Gastrocnemius medialis (tissue), 4 donors: ENCODE results near the gene DHRS1. TPM values are rescaled to one million over a fixed set of nuclear protein-coding genes. Genes with fewer than 3 reads are reported as not detected.

Experiments
- ATAC-seq, 2 donors: fragments of 150-250 bp; one replicate each; pipeline ENCODE4 v1.9.1; 2016
- DNase-seq, 2 donors: peaks; one replicate each; pipeline ENCODE4 v3.0.0-alpha.2; 2019
- H3K27ac ChIP-seq, 4 donors: fragments of 200-600 bp; sonication (generic); 1 replicate in 1 of 4; 2 replicates in 3 of 4; pipeline ENCODE4 v1.5.1; 2016 to 2018; ENCODE audit warnings: mild to moderate bottlenecking in 2 of 4, moderate library complexity in 1 of 4
- H3K27me3 ChIP-seq, 3 donors: fragments of 200-600 bp; sonication (generic) in 2 of 3; 1 replicate in 1 of 3; 2 replicates in 2 of 3; pipeline versions ENCODE4 v1.5.1 to v1.6.0; 2016 to 2019; ENCODE audit warnings: mild to moderate bottlenecking in 1 of 3, moderate library complexity in 1 of 3
- H3K36me3 ChIP-seq, 2 donors: fragments of 200-600 bp; sonication (generic) in 1 of 2; one replicate each; pipeline ENCODE4 v1.5.1; 2017 to 2018
- H3K4me1 ChIP-seq, 2 donors: fragments of 200-600 bp; sonication (generic) in 1 of 2; one replicate each; pipeline ENCODE4 v1.5.1; 2016 to 2017; ENCODE audit warnings: mild to moderate bottlenecking in 2 of 2
- H3K4me3 ChIP-seq, 4 donors: fragments of 200-600 bp; sonication (generic) in 3 of 4; 1 replicate in 1 of 4; 2 replicates in 3 of 4; pipeline ENCODE4 v1.5.1; 2016 to 2019; ENCODE audit warnings: mild to moderate bottlenecking in 2 of 4
- H3K9me3 ChIP-seq, 3 donors: fragments of 200-600 bp; sonication (generic) in 2 of 3; 1 replicate in 1 of 3; 2 replicates in 2 of 3; pipeline ENCODE4 v1.5.1; 2016 to 2019
- CTCF ChIP-seq, 5 experiments: fragments of 450-650 bp in 3 of 5; fragments of 200-600 bp in 2 of 5; sonication (generic) in 2 of 5; IDR thresholded peaks in 4 of 5; conservative IDR thresholded peaks in 1 of 5; 1 replicate in 4 of 5; 2 replicates in 1 of 5; pipeline ENCODE4 v1.5.1; 2016 to 2019; ENCODE audit warnings: antibody characterized with exemption in 5 of 5, mild to moderate bottlenecking in 3 of 5, moderate library complexity in 3 of 5
- POLR2A ChIP-seq, 2 donors: fragments of 450-650 bp; IDR thresholded peaks; one replicate each; pipeline ENCODE4 v1.6.1; 2017; ENCODE audit warnings: antibody characterized with exemption in 2 of 2, mild to moderate bottlenecking in 2 of 2, moderate library complexity in 2 of 2
- in situ Hi-C, 4 donors: fragments of 200-750 bp; cut with MboI; loops; one replicate each; pipeline versions ENCODE4 v1.15.0 to v1.8.0; 2017; ENCODE audit warnings: low sequenced_read_pairs in 4 of 4
- intact Hi-C: fragments of 100-400 bp; cut with DNase I; formaldehyde crosslinking; loops from one replicate; pipeline ENCODE4 v1.15.1; 2023; ENCODE audit warnings: low total_unique reads
- total RNA-seq, 4 donors: library from RNA; depleted of rRNA; stranded (reverse); fragments of >200 nt; gene quantifications; one replicate each; pipeline versions ENCODE4 v1.1.0 to v1.2.3, GENCODE V29; 2016

DHRS1 gene
- total RNA-seq, 4 donors from 2014 or later, result 1.9 to 12.2 (median 8.2) TPM

DNA sequence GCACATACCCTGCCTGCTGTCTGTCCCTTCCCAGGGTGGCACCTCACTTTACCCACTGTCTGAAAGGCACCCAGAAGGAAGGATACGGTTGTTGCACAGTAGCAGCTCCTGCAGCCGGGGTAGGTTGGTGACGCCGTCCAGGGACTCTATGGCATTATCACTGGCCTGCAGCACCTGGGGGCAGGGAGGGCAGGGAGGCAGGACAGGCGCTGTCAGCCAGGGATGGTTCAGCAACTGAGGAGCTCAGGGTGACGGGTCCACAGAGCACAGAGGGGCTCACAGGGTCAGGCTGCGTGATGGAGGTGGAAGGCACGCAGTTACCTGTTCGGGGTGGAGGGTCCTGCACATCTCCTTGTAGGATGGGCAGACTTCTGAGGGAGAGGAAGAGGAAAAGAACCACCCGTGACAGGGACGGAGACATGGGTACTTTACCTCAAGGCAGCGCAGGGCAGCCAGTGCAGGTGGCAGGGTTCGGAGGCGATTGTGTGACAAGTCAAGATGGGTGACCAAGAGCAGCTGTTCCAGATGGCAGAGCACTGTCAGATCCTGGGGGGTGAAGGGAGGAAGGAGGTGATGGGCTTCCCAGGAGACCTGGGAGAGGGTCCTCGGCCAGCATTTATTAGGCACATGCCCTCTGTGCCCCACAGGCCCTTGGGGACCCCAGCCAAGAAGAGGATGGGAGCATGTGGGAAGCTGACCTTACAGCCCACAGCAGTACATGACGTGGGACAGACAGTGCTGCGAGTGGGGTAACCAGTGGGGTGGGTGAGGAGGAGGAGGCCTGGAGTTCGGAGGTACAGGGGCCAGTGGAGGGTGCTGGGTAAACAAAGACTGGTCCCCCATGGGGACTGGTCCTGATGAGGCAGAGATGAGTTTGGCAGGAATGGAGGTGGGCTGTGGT lies 33.0 kb downstream of the DHRS1 start:
- TF ChIP-seq POLR2A (IDR thresholded peaks at IDR 0.05) (no peak), CTCF (IDR thresholded peaks at IDR 0.05 in 4 of 5, conservative IDR thresholded peaks at IDR 0.05 in 1 of 5) (no peak)

DNA sequence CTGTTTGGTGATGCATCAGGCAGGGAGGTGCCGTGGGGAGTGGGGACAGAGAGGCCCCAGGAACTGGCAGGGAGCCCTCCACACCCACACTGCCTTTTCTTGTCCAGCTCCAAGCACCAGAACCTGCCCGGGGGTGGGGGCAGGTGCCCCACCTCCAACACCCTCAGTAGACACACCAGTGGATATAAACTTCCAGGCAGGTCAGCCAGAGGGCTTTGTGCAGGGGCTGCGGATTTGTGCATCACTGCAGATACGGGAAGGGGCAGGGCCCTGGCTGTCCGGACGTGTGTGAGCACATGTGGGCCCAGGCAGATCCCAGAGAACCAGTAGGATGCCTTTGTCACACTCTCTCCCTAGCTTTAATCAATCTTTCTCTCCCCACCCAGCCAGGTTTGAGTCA lies 35.3 kb downstream of the DHRS1 start:
- no peak overlapping the region for H3K27ac ChIP-seq
- DNase-seq (no peak), ATAC-seq (no peak)
- H3K4me3 ChIP-seq, result no peak overlapping the region
- intact Hi-C loops (no loop called here), in situ Hi-C loops (no loop called here)
- H3K9me3 ChIP-seq, result no peaks in the 10 kb centered on the region
- H3K4me1 ChIP-seq, result no peaks in the 10 kb centered on the region
- peaks cover 0 to 34% of the 10 kb centered on the region in 2 donors for H3K36me3 ChIP-seq
- no peaks in the 10 kb centered on the region for H3K27me3 ChIP-seq
- TF ChIP-seq POLR2A (IDR thresholded peaks at IDR 0.05), result no peak

More for the DNA sequence above, 33.0 kb downstream of the DHRS1 start:
- Histone ChIP-seq H3K9me3 (no peaks in the 10 kb centered on the region), H3K4me3 (no peak overlapping the region), H3K36me3 (peaks cover 0 to 42% of the 10 kb centered on the region in 2 donors), H3K27ac (no peak overlapping the region), H3K4me1 (no peaks in the 10 kb centered on the region), H3K27me3 (no peaks in the 10 kb centered on the region)
- ATAC-seq, result no peak
- in situ Hi-C loops (no loop called here), intact Hi-C loops (no loop called here)
- no peak for DNase-seq

- no peak overlapping the region for H3K27ac ChIP-seq
- H3K9me3 ChIP-seq, result no peaks in the 10 kb centered on the region
- intact Hi-C loops, result no loop called here
- no peak for TF ChIP-seq POLR2A (IDR thresholded peaks at IDR 0.05)
- no peak for TF ChIP-seq CTCF (IDR thresholded peaks at IDR 0.05 in 4 of 5, conservative IDR thresholded peaks at IDR 0.05 in 1 of 5)
- H3K4me3 ChIP-seq, result no peak overlapping the region
- no peak for DNase-seq
- in situ Hi-C loops, result no loop called here
- H3K27me3 ChIP-seq, result no peaks in the 10 kb centered on the region
- H3K36me3 ChIP-seq, result peaks cover 0 to 29% of the 10 kb centered on the region in 2 donors
- H3K4me1 ChIP-seq, result no peaks in the 10 kb centered on the region
- ATAC-seq, result no peak
Observed at GRCh38 chr14:24263848-24264247, 35.7 kb downstream of the DHRS1 start.

DNA sequence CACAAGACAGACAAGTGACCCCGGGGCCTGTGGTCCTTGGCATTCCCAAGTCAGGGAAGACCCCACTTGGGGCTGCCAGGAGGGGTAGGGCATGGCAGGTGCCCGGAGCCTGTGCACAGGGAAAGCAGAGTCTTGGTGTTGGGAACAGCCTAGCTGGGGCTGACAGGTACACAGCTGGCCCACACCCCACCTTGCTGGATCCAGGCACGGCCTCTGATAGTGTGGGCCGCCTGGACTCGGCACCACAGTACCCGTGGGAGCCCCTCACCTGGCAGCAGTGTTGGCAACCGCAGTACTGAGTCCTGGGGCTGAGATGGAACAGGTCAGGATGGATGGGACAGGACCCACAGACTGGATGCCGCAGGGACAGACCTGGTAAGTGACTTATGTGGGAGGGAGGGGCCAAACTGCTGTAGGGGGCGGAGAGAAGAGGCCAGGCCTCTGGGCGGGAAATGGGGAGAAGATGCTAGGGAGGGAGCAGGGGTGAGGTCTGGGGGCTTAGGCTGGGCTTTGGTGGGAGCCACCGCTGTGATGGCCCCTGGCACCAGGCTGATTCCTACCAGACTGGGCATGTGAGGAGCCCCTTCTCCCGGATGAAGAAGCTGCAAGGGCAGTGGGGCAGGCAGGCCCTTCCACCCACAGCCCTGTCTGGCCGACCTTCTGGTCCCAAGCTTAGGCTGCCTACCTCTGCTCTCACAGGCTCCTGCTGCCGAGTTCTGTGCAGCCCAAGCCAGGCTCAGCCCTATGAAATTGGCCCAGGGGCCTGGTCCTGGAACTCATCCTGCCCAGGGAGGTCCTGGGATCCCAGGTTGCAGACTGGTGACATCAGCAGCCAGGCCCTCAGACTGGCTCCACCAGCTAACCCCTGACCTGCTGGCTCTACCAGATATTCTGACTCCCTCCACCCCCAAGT lies 36.5 kb downstream of the DHRS1 start, which contains the start of gene TGM1:
Gene TGM1, minus strand, starts transcription at position 357 of the 913 bp plus-strand sequence. CDS start 825 bp downstream, outside the sequence.
- H3K36me3 ChIP-seq, result peaks cover 0 to 28% of the 10 kb centered on the region in 2 donors
- ATAC-seq (no peak), DNase-seq (no peak)
- no peaks in the 10 kb centered on the region for H3K9me3 ChIP-seq
- no peaks in the 10 kb centered on the region for H3K27me3 ChIP-seq
- in situ Hi-C loops, result no loop called here
- no peak within 1 kb of the TSS for H3K27ac ChIP-seq
- intact Hi-C loops, result no loop called here
- no peaks in the 10 kb centered on the region for H3K4me1 ChIP-seq
- TF ChIP-seq CTCF (IDR thresholded peaks at IDR 0.05 in 4 of 5, conservative IDR thresholded peaks at IDR 0.05 in 1 of 5), result no peak
- no peak for TF ChIP-seq POLR2A (IDR thresholded peaks at IDR 0.05)
- no peak within 1 kb of the TSS for H3K4me3 ChIP-seq

DNA sequence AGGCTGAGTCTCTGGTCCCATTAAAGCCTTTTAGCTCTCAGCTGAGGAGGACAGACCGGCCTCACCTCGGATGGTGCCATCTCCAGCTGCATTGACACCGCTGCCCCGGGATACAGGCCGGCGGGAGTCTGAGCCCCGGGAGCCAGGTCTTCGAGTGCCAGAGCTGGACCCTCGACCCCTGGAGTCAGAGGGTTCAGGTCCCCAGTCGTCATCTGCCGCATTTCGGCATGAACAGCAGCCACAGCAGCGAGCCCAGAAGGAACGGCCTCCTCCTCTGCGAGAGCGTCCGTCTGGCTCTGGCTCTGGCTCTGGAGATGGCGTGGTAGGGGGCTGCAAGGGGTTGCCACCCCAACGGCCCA lies 37.6 kb downstream of the DHRS1 start:
- ATAC-seq, result no peak
- no peak for DNase-seq
- Histone ChIP-seq H3K4me1 (no peaks in the 10 kb centered on the region), H3K36me3 (peaks cover 0 to 17% of the 10 kb centered on the region in 2 donors), H3K4me3 (no peak overlapping the region), H3K27me3 (no peaks in the 10 kb centered on the region), H3K9me3 (no peaks in the 10 kb centered on the region), H3K27ac (no peak overlapping the region)
- TF ChIP-seq POLR2A (IDR thresholded peaks at IDR 0.05) (no peak), CTCF (IDR thresholded peaks at IDR 0.05 in 4 of 5, conservative IDR thresholded peaks at IDR 0.05 in 1 of 5) (no peak)
- intact Hi-C loops, result no loop called here
- in situ Hi-C loops, result no loop called here
